Activated T-cell treated with anti-CD3 and anti-CD28 coated beads for 24 hours (primary cell): ENCODE results near the gene PDE3B.
"Not testable (repeated sequence)": the region's sequence is repeated elsewhere in the genome, so short reads cannot be mapped to it uniquely, and the experiment has no call there.

Experiments
- DNase-seq: peaks from one replicate; pipeline ENCODE4 v3.0.0-alpha.2; 2020; ENCODE audit warnings: low read depth

The PDE3B gene

DNA sequence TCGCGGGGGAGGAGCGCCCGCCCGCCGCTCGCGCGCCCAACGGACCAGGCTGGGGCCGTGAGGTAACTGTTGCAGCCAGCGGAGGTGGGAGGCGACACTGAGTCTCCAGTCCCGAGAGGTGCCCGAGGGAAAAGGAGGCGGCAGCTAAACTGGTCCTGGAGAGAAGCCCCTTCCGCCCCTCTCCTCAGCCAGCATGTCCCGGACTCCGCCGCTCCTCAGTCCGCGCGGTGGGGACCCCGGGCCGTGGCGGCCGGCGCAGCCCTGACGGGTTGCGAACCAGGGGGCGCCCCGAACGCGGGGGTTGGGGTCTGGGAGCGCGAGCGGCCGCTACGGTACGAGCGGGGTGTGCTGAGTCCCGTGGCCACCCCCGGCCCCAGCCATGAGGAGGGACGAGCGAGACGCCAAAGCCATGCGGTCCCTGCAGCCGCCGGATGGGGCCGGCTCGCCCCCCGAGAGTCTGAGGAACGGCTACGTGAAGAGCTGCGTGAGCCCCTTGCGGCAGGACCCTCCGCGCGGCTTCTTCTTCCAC, at the start of gene PDE3B:
Gene PDE3B, plus strand, starts transcription at position 108 of the 529 bp plus-strand sequence. Its CDS starts 272 bp downstream, at position 380.
- peak; percentile 66 for DNase-seq

DNA sequence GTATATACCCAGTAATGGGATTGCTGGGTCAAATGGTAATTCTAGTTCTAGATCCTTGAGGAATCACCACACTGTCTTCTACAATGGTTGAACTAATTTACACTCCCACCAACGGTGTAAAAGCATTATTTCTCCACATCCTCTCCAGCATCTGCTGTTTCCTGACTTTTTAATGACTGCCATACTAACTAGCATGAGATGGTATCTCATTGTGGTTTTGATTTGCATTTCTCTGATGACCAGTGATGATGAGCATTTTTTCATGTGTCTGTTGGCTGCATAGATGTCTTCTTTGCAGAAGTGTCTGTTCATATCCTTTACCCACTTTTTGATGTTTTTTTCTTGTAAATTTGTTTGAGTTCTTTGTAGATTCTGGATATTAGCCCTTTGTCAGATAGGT, 48.3 kb upstream of the PDE3B start:
- DNase-seq = not testable (repeated sequence)

DNA sequence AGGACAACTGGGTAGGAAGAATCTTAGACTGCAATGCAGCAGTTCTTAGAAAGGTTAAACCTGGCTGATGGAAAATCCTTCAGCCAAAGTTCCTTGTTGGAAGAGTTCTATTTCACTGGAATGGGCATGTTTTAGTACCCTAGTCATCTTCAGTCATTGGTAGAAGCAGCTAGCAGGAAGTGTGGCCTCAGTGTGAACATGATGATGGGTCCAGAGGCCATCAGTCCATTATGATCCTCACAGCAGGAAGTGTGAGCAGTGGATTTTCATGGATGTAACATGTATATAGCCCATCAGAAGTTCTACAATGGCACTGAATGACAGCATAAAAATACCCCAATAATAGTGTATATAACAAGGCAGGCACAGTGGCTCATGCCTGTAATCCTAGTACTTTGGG, 35.9 kb upstream of the PDE3B start:
- DNase-seq = no peak

DNA sequence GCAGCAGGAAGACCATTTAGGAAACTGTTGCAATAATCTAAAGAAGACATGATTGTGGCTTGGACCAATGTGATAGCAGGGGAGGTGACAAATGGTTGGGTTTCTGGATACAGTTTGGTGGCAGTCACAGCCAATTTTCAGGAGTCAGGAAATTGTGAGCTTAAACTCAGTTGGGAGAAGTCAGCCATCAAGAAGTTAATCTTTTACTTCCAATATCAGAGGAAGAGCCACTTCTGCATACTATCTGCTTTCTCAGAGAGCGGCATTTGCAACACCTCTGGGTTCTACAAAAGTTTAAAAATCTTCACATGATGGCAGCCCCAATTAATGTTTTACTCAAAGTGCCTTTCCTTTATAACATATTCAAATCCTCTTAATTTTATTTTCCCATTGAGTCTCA, 33.7 kb upstream of the PDE3B start:
- no peak for DNase-seq

DNA sequence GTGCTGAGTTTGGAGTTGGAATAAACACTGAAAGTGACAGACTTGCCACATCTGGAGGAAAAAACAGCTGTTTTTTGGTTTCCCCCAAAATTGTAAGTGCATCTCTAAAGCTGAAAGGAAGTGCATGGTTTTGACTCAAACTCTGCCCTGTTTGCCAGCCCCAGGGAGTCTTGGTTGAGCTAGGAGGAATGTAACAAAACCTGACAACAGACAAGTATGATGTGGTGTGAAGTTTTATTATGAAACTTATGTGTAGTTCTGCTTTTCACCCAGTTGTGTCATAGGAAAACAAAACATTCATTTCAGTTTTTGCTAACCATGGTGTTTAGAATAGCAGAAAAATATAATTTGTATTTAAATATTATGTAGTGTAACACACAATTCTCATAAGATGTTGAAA, 31.7 kb upstream of the PDE3B start:
- DNase-seq = no peak

DNA sequence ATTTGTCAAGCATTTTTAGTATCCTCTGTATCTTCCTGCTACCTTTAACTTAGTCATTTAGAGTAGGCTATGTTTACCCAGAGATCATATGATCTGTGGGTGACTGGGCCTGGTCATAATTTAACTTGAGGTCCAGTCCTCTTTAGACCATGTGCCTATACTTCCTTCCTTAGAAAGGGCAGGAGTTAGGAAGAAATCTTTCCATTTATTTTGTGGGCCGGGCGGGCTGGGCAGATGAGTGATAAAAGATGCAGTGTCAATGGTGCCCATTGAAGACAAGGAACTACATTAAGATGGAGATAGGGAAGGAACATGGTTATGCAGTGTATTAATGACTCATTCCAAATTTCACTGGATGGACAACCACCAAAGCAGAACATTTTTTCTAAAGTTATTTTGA, 30.9 kb upstream of the PDE3B start:
- DNase-seq = no peak

DNA sequence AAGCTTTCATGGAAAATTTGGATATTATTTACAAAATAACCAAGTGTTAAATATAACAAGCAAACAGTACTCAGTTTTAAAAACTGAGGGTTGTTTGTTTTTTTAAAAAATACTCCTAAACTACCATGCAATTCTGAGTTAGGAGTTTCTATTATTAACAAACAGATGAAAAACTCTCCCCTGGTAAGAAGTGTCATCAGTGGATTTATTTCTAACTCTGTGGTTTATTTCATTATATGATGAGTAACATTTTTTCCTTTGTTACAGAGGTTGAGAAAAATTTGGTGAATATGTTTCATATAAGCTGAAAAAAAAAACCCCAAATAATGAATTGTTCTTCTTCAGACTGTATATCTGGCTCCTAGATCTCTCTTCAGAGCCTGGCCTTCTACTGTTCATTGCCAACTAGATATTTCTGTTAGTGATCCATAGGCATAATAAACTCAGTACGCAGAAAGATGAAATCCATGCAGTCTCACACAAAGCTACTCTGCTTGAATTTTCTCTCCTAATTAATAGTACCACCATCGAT, 29.4 kb upstream of the PDE3B start:
- DNase-seq = no peak

DNA sequence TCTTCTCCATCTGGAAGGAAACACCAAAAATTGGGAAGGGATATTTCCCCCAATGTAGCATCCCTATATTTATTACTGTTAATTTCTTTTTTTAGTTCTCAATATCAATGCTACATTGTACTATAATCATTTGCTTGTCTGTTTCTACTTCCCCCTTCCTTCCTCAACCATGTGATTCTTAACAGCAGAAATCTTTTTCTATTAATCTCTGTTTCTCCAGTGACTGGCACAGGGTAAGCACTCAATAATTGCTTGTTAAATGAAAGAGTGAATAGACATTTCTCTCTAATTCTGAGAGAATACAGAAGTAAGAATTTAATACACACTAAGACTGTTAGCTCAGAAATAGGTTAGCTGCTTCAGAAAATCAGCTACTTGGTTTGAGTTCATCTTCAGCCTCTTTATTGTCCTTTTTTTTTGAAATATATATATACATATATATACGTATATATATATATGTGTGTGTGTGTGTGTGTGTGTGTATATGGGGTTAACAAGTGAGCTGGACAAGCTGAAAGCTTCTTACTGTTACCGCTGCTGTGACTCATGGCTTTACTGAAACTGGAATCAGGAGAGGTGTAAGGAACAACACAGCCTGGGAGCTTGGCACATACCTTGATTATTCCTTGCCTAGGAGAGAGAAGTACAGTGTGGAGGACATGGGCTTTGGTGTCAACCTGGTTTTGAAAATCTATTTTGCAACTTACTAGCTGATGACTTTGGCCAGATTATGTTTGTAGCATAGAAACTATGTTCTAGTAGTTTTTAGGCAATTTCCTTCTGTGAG, 26.2 kb upstream of the PDE3B start:
- DNase-seq = no peak

DNA sequence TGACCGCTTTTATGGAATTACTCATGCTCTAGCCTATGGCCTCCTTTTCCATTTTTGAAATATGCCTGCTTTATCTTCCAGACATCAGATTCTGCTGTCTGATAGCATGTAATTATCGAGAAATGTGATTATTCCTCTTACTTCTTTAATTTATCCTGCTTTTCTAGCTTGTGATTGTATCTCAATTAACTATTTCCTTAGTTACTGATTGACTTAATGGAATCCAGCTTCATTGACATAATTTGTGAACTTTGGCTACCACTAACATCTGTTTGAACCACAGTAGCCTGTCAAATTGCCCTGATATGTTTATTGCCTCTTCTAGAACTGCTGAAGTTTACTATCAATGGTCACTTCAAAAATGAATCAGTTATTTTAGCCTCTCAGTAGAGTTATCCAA, 25.5 kb upstream of the PDE3B start:
- no peak for DNase-seq

DNA sequence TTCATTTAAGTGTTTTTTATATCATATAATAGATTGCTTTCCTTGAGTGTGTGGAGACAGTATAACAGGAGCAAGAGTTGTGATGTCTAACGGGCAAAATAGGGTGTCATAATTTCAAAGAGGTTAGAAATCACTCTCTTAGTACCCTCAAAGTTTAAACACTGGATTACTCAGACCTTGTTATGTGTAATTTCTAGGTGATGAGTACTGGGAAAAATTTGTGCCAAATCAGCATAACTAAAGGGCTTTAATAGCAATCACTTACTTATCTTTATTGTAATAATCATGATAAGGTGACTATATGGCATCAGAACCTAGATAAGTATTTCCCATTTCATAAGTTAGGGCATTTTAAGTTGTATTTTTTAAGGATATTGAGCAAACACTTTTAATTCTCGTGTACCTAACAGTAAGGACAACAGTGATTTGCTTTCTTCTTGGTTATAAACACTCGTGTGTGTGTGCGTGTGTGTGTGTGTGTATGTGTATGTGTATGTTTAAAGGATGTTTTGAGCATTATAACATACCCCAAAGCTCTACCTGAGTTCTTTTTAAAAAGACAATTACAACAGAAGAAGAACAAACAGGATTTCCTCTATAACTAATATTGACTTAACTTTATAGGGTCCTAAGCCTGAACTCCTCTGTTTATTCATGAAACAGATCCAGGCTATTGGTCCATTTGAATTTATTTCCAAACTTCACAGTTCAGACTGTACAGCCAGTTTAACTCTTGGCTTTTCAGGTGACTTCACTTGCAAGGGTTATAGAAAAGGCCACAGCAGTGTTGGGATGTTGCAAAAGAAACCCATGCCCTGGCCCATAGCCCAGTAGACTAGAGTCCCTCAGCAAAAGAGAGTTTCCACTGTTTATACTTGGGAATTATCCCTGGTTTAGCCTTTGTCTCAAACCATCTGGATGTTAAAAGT, 23.7 kb upstream of the PDE3B start:
- no peak for DNase-seq

DNA sequence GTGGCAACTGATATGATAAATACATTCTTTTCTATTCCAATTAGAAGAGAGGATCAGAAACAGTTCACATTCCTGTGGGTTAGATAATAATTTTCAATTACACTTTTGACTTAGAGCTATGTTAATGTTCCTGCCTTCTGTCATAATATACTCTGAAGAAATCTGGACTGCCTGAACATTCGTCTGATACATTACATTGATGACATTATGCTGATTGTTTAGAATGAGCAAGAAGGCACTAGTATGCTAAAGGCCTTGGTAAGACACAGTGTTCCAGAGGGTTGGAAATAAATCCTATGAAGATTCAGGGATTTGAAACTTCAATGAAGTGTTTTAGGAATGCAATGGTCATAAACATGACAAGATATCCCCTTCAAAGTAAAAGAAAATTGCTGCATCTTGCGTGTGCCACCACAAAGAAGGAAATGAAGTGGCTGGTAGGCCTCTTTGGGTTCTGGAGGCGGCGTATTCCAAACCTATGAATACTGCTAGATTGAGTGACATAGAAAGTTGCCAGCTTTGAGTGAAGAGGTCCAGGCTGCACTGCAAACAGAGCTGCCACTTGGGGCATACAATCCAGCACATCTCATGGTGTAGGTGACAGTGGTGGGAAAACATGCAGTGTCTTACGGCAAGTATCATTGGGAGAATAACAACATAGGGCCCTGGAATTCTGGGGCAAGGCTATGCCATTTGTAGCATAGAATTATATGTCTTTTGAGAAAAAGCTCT, 21.2 kb upstream of the PDE3B start:
- DNase-seq = no peak

DNA sequence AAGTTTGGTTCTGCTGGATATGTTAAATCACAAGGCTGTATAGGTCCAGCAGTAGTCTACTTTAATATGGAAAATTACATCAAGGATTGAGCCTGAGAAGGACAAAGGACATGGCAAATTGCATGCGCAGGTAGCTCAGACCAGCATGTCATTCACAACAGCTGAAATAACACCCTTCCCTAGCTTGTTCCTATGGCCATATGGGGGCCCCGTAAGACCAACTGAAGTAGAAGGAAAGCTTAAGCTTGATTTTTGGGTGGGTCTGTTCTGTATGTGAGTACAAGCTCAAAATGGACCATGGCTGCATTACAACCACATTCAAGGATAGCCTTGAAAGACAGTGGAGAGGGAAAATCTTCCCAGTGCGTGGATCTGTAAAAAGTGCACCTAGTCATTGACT, 20.6 kb upstream of the PDE3B start:
- no peak for DNase-seq

DNA sequence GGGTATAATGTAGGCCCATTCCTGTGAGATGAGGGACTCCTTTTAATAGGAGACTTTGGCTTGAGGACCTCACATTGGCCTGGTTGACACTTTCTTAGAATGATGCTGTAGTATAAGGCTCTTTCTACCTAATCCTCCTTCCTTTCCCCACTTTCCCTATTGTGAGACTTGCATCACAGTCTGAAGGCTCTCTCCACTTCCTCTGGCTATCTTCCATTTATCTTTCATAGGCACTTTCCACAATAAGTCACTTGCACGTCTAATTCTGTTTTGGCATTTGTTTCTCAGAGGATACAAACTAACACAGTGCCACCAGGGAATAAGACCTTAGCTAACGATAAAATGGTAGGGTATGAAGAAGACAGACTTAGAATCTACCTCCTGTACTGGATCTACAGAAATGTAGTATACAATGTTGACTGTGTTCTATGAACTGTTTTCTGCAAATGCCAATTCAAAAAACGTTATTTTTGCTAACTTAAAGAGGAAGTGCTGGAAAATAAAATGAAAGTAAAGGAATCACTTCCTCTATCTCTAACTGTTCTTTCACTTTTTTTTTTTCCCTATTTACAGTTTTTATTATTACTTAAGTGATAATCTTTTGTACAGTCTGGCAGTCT, 17.9 kb upstream of the PDE3B start:
- DNase-seq = no peak

DNA sequence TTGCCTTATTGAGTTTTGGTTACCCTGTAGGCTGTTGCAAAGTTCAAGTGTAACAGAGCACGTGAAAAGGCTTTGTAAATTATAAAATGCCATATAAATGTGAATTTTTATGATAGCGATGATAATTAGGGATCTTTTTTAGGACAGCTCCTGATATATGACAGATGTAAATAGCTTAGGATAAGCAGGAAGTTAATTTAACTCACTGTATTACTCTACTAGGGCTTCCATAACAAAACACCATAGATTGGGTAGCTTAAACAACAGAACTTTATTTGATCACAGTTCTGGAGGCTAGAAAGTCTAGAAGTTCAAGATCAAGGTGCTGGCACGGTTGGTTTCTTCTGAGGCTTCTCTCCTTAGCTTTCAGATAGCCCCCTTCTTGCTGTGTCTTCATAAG, 17.0 kb upstream of the PDE3B start:
- no peak for DNase-seq

DNA sequence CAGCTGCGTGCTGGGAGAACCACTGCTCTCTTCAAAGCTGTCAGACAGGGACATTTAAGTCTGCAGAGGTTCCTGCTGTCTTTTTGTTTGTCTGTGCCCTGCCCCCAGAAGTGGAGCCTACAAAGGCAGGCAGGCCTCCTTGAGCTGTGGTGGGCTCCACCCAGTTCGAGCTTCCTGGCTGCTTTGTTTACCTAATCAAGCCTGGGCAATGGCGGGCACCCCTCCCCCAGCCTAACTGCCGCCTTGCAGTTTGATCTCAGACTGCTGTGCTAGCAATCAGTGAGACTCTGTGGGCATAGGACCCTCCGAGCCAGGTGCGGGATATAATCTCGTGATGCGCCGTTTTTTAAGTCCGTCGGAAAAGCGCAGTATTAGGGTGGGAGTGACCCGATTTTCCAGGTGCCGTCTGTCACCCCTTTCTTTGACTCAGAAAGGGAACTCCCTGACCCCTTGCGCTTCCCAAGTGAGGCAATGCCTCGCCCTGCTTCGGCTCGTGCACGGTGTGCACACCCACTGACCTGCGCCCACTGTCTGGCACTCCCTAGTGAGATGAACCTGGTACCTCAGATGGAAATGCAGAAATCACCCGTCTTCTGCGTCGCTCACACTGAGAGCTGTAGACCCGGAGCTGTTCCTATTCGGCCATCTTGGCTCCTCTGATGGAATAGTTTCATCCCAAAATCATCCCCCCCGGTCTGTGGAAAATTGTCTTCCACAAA, 9.9 kb upstream of the PDE3B start:
- not testable (repeated sequence) for DNase-seq

DNA sequence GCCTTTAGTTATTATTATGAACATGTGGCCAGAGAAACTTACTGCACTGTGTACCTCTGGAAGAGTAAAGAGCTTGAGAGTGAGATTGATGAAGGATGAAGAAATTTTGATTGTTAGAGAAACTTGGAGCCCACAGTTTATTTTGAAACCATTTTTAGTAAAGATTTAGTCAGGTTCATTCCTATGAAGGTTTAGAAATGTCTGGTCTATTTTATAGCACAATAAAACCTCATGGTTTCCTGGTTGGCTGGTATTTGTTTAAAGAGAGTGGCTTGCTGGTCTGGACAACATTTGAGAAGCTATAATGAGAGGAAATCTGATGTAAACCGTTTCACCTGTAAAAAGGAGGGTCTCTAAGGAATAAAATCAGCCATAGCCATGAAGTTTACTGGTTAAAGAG, 8.8 kb upstream of the PDE3B start:
- DNase-seq = no peak

DNA sequence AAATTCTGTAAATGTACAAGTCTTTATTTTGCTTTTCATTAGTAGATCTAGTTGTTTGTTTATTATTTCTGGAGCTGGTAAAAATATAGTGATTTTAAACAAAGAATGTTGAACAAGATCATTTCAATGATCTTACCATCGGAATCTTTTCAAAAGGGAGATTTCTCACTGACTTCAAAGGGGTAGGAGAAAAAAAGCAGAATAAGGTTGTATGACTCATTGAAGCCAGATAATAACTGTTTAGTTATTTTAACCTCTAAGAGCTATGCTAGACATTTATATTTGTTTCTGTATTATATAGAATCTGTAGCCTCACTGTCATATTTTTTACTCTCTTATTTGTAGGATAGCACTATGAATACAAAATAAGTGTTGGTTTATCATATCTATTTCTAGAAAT, 8.1 kb upstream of the PDE3B start:
- no peak for DNase-seq

DNA sequence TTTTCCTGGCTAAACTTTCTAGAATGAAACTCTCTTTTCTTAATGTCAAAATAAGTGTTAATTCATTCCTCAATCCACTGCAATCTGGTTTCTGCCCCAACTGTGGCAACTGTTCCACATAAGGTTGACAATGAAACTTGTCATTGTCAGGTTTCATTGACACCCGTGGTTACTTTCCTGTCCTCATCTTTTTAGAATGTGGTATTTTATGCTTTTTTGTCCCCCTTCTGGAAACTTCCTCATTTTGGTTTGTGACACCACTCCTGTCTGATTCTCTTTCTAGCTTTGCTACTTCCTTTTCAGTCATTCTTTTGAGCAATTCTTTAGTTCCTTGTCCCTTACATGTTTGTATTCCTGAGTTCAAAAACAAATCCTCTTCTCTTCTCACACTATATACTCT, 7.5 kb upstream of the PDE3B start:
- DNase-seq = no peak

DNA sequence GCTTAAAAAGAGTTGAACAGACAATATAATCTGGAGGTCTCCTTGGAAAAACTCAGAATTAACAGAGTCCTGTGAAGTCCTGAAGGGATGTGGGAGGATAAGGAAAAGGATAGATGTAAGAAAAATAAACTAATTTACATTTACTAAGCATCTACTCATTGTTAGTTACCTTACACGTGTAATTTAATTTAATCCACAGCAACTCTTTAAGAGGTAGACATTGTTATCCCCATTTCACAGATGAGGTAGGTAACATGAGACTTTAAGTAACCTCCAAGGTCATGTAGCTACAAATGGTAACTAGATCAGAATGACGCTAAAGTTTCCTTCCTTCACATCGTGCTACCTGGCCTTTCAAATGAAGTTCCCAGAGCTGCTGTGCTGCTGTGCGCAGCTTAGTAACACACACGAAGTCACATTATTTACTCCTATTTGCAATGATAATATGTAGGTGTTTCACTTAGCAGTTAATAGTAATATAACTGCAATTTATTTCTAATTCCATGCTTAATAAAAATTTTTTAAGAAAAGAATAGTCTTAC, 5.7 kb upstream of the PDE3B start:
- no peak for DNase-seq

DNA sequence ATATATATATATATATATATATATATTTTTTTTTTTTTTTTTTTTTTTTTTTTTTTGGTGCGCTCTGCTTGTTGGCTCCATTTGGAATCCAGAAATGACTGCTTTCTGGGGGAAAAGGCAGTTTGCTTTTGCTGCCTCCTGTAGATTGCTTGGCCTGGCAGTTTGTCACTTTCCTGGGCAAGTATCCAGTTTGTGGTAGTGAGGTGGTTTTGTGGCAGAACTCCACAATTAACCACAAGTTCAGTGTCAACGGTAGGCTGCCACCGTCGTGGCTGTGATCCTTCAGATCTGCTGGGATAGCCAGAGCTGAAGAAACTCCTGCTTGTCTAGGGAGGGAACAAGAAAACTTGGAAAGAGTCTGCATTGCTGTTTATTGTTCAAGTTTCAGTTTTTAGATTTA, 5.0 kb upstream of the PDE3B start:
- no peak for DNase-seq

DNA sequence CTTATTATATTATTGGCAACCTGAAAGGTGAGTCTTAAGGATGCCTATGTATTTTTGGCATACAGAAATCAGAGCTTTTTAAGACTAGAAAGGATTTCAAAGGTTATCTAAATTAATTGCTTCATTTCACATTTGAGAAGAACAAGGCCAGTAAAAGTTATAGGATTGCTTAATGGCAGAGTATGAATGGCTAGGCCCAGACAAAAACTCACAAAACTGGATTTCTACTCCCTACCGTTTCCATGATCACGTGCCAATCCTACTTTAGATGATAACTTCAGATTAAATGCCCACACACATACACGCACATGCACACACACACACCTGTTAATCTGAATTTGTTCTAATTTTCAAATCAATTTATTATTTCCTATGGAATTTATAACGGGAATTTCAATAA, 1.8 kb upstream of the PDE3B start:
- DNase-seq = no peak
